HEK293T (cell line): ENCODE measurements around the gene LSM4.

Experiments
- ARNT ChIP-seq: fragments of 450-650 bp; IDR thresholded peaks from 2 replicates; pipeline ENCODE4 v1.6.1; 2017; ENCODE audit warnings: mild to moderate bottlenecking
- FOXK2 ChIP-seq: fragments of 450-650 bp; IDR thresholded peaks from 2 replicates; pipeline ENCODE4 v1.6.1; 2016; ENCODE audit warnings: mild to moderate bottlenecking
- FOXM1 ChIP-seq: fragments of 450-650 bp; IDR thresholded peaks from 2 replicates; pipeline ENCODE4 v1.6.1; 2017; ENCODE audit warnings: mild to moderate bottlenecking, borderline replicate concordance
- LEF1 ChIP-seq: fragments of 450-650 bp; IDR thresholded peaks from 2 replicates; pipeline ENCODE4 v1.6.1; 2017; ENCODE audit warnings: mild to moderate bottlenecking, borderline replicate concordance
- SP1 ChIP-seq: fragments of 450-650 bp; IDR thresholded peaks from 2 replicates; pipeline ENCODE4 v1.6.1; 2017
- SUZ12 ChIP-seq: fragments of 450-650 bp; IDR thresholded peaks from 2 replicates; pipeline ENCODE4 v1.6.1; 2016; ENCODE audit warnings: mild to moderate bottlenecking
- TARDBP ChIP-seq: fragments of 450-650 bp; IDR thresholded peaks from 2 replicates; pipeline ENCODE4 v1.6.1; 2016

GRCh38 chr19:18306209-18306887, 16.5 kb downstream of the LSM4 start:
- TF ChIP-seq FOXM1 (no peak), FOXK2 (no peak), SP1 (no peak), LEF1 (no peak), ARNT (no peak), TARDBP (no peak), SUZ12 (no peak)
